ENCODE data around the gene TRPV6.

- TF ChIP-seq EZH2 (IDR thresholded peaks at IDR 0.05; ENCODE audit: insufficient read depth, poor library complexity, severe bottlenecking) (no peak), EZH2phosphoT487 (IDR thresholded peaks at IDR 0.05; ENCODE audit: insufficient read depth, low read depth) (no peak)
Measured at GRCh38 chr7:142889816-142890215, 4.3 kb upstream of the TRPV6 start.

Data from GM23248 (cell line).